ENCODE results near the gene ARNT2.
"Not testable (repeated sequence)": the region's sequence is repeated elsewhere in the genome, so short reads cannot be mapped to it uniquely, and the experiment has no call there.

ARNT2 gene

DNA sequence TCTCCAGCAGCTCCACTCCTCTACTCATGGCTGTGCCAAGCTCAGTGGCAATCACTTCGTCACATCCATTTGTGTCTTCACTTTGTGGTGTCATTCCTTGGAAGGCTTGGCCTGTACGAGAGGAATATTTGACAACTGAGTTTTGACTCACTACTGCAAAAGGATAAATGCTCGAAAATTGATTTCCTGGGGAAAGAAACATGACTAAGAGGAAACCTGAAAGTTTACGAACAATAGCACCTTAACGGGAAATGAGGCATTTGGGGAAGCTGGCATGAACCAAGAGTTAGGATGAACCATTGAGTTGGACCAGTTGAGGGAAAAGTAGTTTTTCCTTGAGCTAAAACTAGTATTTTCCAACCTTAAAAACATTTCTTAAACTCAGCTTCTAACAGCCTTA, 216.7 kb downstream of the ARNT2 start:
- Mint-ChIP-seq H3K36me3 (peaks cover 2% of the 10 kb centered on the region), H3K4me3 (no peak overlapping the region), H3K4me1 (no peaks in the 10 kb centered on the region), H3K27me3 (peaks cover 20% of the 10 kb centered on the region), H3K9me3 (peaks cover 3% of the 10 kb centered on the region), H3K27ac (no peak overlapping the region)
- DNase-seq (ENCODE audit: low spot score in 2 of 2) (no peak), ATAC-seq (ENCODE audit: low read depth) (no peak)

DNA sequence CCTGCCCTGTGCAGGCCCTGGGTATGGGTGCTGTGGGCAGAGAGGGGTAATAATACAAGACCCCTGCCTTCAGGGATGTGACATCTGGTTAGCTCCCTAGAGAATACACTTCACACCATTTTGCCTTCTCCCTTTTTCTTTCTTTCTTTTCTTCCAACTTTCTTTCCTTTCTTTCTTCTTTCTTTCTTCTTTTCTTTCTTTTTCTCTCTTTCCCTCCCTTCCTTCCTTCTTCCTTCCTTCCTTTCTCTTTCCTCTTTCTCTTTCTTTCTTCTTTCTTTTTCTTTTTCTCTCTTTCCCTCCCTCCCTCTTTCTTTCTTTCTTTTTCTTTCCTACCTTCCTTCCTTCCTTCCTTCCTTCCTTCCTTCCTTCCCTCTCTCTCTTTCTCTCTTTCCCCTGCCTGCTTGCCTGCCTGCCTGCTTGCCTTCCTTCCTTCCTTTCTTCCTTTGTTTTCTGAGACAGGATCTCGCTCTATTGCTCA, 222.5 kb downstream of the ARNT2 start:
- Mint-ChIP-seq H3K36me3 (peaks cover 2% of the 10 kb centered on the region), H3K9me3 (peaks cover 3% of the 10 kb centered on the region), H3K27me3 (peaks cover 2% of the 10 kb centered on the region), H3K4me1 (no peaks in the 10 kb centered on the region), H3K27ac (no peak overlapping the region), H3K4me3 (no peak overlapping the region)
- ATAC-seq (ENCODE audit: low read depth) (no peak), DNase-seq (ENCODE audit: low spot score in 2 of 2) (no peak)

DNA sequence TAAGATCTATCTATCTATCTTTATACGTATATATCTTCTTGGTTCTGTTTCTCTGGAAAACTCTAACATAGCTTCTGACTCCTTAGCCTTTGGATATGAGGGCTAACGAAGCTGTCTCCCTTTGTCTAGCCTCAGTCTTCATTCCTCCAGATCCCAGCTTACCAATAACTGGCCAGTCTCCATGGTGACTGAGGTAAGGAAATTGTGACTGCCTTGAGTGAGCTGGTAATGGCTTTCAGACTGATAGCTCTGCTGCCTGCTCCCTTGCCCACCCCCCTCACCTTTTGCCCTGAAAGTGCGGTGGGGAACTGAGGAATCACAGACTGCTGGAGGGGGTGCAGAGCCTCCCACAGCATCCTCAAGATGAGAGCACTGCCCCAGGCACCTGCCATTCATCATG, 225.2 kb downstream of the ARNT2 start:
- H3K9me3 Mint-ChIP-seq, result no peaks in the 10 kb centered on the region
- no peak for DNase-seq (ENCODE audit: low spot score in 2 of 2)

DNA sequence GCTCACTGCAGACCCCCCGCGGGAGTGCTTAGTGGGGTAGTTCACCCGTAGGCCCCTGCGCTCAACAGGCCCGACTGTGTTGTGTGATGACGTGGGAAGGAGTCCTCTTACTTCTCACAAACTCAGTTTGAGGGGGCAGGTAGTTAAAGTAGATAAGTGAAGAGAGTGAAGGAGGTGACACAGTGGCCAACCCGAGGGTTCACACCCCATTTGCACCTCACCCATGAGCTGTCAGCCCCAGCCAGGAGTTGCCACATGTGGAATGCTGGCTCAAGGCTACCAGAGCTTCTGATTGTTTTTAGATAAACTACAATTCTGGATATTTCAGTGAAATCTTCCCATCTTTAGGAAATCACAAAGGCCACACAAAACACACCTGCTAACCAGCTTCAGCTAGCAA, 226.8 kb downstream of the ARNT2 start:
- H3K4me1 Mint-ChIP-seq, result no peaks in the 10 kb centered on the region
- no peak for DNase-seq (ENCODE audit: low spot score in 2 of 2)
- no peaks in the 10 kb centered on the region for H3K36me3 Mint-ChIP-seq
- H3K27me3 Mint-ChIP-seq, result peaks cover 6% of the 10 kb centered on the region
- no peak overlapping the region for H3K27ac Mint-ChIP-seq
- ATAC-seq (ENCODE audit: low read depth), result no peak
- H3K4me3 Mint-ChIP-seq, result no peak overlapping the region
- H3K9me3 Mint-ChIP-seq, result no peaks in the 10 kb centered on the region

More for the DNA sequence above, 225.2 kb downstream of the ARNT2 start:
- no peak overlapping the region for H3K4me3 Mint-ChIP-seq
- H3K27ac Mint-ChIP-seq, result no peak overlapping the region
- no peaks in the 10 kb centered on the region for H3K4me1 Mint-ChIP-seq
- no peaks in the 10 kb centered on the region for H3K36me3 Mint-ChIP-seq
- ATAC-seq (ENCODE audit: low read depth), result no peak
- peaks cover 4% of the 10 kb centered on the region for H3K27me3 Mint-ChIP-seq

DNA sequence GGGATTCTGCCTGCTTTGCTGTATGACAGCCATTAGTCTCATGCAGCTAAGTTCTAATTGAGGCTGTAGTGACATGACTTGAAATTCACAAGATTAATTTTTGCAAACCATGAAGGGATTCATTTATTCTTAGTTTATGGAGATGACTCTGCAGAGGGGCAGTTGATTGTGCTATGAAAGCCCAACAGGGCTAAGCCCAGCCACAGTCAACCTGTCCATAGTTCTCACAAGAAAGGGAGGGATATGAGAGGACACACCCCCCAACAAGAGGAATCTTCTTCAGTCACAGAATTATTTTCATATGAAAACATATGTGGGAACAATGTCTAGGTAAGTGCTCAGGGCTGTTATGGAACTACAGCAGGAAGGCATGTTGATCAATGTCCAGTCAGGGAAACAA, 229.0 kb downstream of the ARNT2 start:
- ATAC-seq (ENCODE audit: low read depth) (no peak), DNase-seq (ENCODE audit: low spot score in 2 of 2) (no peak)
- Mint-ChIP-seq H3K36me3 (no peaks in the 10 kb centered on the region), H3K4me1 (no peaks in the 10 kb centered on the region), H3K27me3 (peaks cover 8% of the 10 kb centered on the region), H3K27ac (no peak overlapping the region), H3K9me3 (peaks cover 1% of the 10 kb centered on the region), H3K4me3 (no peak overlapping the region)

DNA sequence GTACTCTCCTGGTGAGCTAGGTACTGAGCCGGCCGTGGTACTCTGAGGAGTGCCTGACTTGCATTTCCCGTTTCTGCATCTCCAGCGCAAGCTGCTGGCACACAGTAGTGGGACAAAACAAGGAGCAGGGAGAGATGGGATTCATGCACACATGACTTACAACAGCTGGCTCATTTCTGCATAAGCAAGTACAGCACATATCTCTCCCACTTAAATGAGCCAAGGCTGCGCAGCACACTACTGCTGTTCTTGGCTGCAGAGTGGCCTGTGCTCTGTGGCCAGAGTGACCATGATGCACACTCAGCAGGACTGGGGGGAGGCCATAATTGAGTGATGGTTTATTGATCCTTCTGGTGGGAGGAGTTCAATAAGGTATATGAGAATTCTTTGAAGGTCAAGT, 231.8 kb downstream of the ARNT2 start:
- no peak overlapping the region for H3K4me3 Mint-ChIP-seq
- DNase-seq (ENCODE audit: low spot score in 2 of 2) (no peak), ATAC-seq (ENCODE audit: low read depth) (no peak)
- no peaks in the 10 kb centered on the region for H3K36me3 Mint-ChIP-seq
- peaks cover 3% of the 10 kb centered on the region for H3K9me3 Mint-ChIP-seq
- peaks cover 9% of the 10 kb centered on the region for H3K27me3 Mint-ChIP-seq
- no peaks in the 10 kb centered on the region for H3K4me1 Mint-ChIP-seq
- no peak overlapping the region for H3K27ac Mint-ChIP-seq

DNA sequence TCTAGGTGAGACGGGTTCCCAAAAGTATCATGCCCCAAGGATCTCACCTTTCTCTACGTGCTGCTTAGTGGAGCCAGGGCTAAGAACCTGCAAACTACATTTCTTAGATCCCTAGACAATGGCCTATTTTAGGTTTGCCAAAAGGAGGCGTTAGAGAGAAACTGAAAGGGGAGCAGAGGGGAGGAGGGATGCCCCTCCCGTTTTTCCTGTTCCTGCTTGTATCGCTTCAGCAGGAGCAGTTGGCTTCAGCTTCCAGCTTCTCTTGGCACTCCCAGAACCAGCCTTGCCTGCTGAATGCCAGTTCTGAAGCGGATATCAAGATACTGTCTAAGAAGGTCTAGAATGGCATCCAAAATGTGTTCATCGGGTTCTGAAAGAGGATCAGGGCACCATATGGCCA, 232.5 kb downstream of the ARNT2 start:
- Mint-ChIP-seq H3K9me3 (peaks cover 3% of the 10 kb centered on the region), H3K36me3 (no peaks in the 10 kb centered on the region), H3K4me1 (no peaks in the 10 kb centered on the region), H3K27ac (no peak overlapping the region), H3K27me3 (peaks cover 9% of the 10 kb centered on the region), H3K4me3 (no peak overlapping the region)
- no peak for DNase-seq (ENCODE audit: low spot score in 2 of 2)
- no peak for ATAC-seq (ENCODE audit: low read depth)

DNA sequence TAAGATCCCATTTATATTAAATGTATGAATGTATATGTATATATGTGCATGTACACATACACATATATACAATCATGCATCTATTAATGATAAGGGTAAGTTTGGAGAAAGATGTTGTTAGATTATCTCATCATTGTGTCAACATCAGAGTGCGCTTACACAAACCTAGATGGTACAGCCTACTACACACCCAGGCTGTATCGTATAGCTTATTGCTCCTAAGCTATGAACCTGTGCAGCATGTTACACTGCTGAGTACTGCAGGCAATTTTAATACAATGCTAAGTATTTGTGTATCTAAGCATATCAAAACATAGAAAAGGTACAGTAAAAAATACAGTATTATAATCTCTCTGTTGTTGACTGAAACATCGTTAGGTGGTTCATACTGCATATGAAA, 233.6 kb downstream of the ARNT2 start:
- no peaks in the 10 kb centered on the region for H3K36me3 Mint-ChIP-seq
- peaks cover 9% of the 10 kb centered on the region for H3K27me3 Mint-ChIP-seq
- ATAC-seq (ENCODE audit: low read depth), result no peak
- DNase-seq (ENCODE audit: low spot score in 2 of 2), result no peak
- no peak overlapping the region for H3K4me3 Mint-ChIP-seq
- peaks cover 3% of the 10 kb centered on the region for H3K9me3 Mint-ChIP-seq
- H3K27ac Mint-ChIP-seq, result no peak overlapping the region
- H3K4me1 Mint-ChIP-seq, result no peaks in the 10 kb centered on the region

DNA sequence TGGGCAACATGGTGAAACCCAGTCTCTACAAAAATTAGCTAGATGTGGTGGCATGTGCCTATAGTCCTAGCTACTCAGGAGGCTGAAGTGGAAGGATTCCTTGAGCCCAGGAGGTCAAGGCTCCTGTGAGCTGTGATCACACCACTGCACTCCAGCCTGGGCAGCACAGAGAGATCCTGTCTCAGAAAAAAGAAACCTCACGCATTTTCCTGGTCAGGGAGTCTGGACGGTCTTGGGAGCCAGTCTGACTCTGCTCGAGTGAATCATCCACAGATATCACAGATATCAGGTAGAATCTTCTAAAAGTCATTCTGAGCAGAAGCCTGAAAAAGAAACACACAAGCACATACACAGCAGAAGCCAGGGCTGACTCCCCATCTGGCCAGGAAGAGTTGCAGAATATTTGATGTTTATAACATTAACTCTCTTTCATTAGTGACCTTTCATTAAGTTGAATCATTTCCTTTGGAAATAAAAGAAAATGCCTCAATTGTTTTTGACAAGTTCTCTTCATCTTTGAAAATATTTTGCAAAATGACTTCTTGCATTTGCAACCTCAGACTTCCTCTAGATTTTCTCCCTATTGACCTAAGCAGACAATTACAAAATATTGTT, 234.5 kb downstream of the ARNT2 start:
- H3K36me3 Mint-ChIP-seq, result no peaks in the 10 kb centered on the region
- H3K9me3 Mint-ChIP-seq, result peaks cover 3% of the 10 kb centered on the region
- H3K4me3 Mint-ChIP-seq, result no peak overlapping the region
- no peaks in the 10 kb centered on the region for H3K4me1 Mint-ChIP-seq
- DNase-seq (ENCODE audit: low spot score in 2 of 2) (no peak), ATAC-seq (ENCODE audit: low read depth) (no peak)
- H3K27ac Mint-ChIP-seq, result no peak overlapping the region
- peaks cover 7% of the 10 kb centered on the region for H3K27me3 Mint-ChIP-seq

DNA sequence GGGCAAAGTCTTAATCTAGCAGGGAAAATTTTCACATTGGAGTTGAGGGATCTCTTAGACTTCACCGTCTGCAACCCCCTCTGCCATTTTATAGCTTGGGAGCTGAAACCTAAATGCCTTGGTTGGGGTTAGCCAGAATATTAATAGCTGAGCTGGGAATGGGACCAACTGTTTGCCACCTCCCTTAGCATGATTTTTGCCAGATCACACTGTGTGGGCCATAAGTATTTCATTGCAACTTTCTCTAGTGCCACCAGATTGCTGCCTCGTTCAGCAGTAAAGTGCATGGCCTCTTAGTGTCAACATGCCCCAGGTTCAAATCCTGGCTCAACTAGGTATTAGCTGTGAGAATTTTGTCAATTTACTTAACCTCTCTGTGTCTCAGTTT, 235.0 kb downstream of the ARNT2 start:
- H3K27me3 Mint-ChIP-seq, result peaks cover 7% of the 10 kb centered on the region
- ATAC-seq (ENCODE audit: low read depth), result no peak
- H3K9me3 Mint-ChIP-seq, result peaks cover 3% of the 10 kb centered on the region
- no peaks in the 10 kb centered on the region for H3K36me3 Mint-ChIP-seq
- no peak for DNase-seq (ENCODE audit: low spot score in 2 of 2)
- H3K4me3 Mint-ChIP-seq, result no peak overlapping the region
- no peaks in the 10 kb centered on the region for H3K4me1 Mint-ChIP-seq
- H3K27ac Mint-ChIP-seq, result no peak overlapping the region

DNA sequence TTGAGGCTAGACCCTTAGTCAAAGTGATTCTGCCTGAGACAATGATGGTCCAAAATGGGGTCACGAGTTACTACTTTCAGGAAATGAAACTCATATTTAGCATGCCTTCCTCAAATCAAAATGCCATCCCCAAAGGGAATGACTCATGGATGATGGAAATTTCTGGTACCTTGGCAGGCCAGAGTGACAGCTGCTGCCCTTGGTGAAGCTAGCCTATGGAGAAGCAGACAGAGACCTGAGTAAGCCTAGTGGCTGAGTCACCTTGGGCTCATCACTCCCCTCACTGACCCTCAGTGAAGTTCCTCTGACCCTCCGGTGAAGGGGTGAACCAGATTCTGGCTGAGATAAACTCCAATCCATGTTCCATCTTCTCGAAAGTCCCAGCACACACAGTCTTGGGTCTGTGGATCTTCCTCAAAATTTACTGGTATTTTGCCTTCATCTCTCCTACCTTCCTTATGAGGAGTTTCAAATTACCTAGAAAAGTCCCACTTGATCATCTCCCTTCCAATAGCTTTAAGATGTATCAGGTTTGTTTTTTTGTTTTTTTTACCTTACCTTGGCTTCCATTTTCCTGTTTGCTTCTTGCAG, 236.4 kb downstream of the ARNT2 start:
- Mint-ChIP-seq H3K27me3 (peaks cover 5% of the 10 kb centered on the region), H3K4me3 (no peak overlapping the region), H3K9me3 (peaks cover 3% of the 10 kb centered on the region), H3K4me1 (no peaks in the 10 kb centered on the region), H3K27ac (no peak overlapping the region), H3K36me3 (no peaks in the 10 kb centered on the region)
- no peak for DNase-seq (ENCODE audit: low spot score in 2 of 2)
- no peak for ATAC-seq (ENCODE audit: low read depth)

DNA sequence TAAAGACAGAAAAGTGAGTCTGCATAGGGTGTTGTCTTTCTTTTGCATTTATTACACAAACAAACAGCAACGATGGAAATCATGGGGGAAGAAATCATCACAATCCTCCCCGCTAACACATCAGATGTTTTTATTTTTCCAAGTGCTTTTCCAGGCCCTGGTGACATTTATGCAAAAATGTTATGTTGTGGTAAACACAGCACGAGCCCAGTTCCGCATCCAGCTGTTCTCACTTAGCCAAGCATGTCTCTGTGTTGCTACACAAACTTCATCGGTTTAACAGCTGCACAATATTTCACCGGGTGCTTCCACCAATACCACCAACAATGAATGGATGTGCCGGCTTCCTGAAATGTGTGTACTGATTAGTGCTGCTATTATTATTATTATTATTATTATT, 237.2 kb downstream of the ARNT2 start:
- no peak overlapping the region for H3K27ac Mint-ChIP-seq
- peaks cover 3% of the 10 kb centered on the region for H3K9me3 Mint-ChIP-seq
- H3K4me3 Mint-ChIP-seq, result no peak overlapping the region
- DNase-seq (ENCODE audit: low spot score in 2 of 2) (no peak), ATAC-seq (ENCODE audit: low read depth) (no peak)
- H3K4me1 Mint-ChIP-seq, result no peaks in the 10 kb centered on the region
- no peaks in the 10 kb centered on the region for H3K36me3 Mint-ChIP-seq
- peaks cover 2% of the 10 kb centered on the region for H3K27me3 Mint-ChIP-seq

DNA sequence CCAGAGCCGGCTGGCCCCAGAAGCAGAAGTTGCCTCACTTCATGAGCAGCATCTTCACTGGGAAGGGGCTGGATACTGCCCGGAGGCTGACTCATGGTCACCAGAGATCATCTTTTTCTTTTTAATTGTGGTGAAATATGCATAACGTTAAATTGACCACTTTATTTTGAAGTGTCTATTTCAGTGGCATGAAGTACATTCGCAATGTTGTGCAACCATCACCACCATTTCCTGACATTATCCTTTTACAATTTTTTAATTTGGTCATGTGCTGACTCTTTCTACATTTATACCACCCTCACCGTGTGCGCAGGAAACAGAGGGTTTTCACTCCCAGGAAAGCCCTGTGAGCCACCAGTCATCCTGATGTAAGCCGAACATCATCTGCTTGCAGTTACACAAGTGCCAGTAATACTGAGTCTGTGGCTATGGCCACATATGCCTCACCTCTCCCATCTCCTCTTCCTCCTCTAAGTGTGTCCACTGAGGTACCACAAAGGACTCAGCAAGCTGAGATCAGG, 239.3 kb downstream of the ARNT2 start:
- no peaks in the 10 kb centered on the region for H3K36me3 Mint-ChIP-seq
- H3K4me3 Mint-ChIP-seq, result no peak overlapping the region
- no peaks in the 10 kb centered on the region for H3K4me1 Mint-ChIP-seq
- DNase-seq (ENCODE audit: low spot score in 2 of 2), result no peak
- ATAC-seq (ENCODE audit: low read depth), result no peak
- H3K27ac Mint-ChIP-seq, result no peak overlapping the region
- peaks cover 3% of the 10 kb centered on the region for H3K9me3 Mint-ChIP-seq
- peaks cover 1% of the 10 kb centered on the region for H3K27me3 Mint-ChIP-seq

DNA sequence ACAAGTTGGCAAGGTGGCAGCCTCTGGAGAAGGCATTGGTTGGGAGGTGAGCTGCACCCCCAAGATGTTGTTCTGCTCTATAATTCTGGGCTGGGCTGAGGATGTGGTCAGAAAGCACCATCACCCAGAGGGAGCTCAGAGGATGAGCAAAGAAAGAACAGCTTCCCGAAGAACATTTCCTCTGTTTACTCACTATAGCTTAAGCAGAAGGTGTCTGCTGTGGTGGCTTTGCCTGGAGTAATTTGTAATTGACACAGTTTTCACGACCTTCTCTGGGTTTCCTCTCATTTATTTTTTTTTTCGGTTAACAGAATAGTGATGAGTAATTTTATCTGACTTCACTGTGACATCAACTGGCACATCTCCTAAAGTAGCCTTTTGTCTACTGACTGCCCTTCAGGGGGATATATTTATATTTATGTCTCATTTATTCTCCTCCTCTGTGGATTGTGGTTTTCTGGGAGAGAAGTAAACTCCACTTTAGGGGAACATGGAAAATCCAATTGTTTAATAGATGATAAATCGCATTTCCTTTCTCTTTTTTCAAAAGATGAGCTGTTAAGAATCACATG, 241.4 kb downstream of the ARNT2 start:
- no peak for ATAC-seq (ENCODE audit: low read depth)
- DNase-seq (ENCODE audit: low spot score in 2 of 2), result no peak
- Mint-ChIP-seq H3K36me3 (no peaks in the 10 kb centered on the region), H3K27me3 (no peaks in the 10 kb centered on the region), H3K9me3 (peaks cover 1% of the 10 kb centered on the region), H3K4me3 (no peak overlapping the region), H3K27ac (no peak overlapping the region), H3K4me1 (no peaks in the 10 kb centered on the region)

DNA sequence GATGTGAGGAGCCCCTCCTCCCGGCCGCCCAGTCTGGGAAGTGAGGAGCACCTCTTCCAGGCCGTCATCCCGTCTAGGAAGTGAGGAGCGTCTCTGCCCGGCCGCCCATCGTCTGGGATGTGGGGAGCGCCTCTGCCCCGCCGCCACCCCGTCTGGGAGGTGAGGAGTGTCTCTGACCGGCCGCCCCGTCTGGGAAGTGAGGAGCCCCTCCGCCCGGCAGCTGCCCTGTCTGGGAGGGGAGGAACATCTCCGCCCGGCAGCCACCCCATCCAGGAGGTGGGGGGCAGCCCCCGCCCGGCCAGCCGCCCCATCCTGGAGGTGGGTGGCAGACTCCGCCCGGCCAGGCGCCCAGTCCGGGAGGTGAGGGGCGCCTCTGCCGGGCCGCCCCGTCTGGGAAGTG, 243.2 kb downstream of the ARNT2 start:
- not testable (repeated sequence) for H3K27ac Mint-ChIP-seq; H3K27me3 Mint-ChIP-seq; DNase-seq (ENCODE audit: low spot score in 2 of 2); ATAC-seq (ENCODE audit: low read depth); H3K9me3 Mint-ChIP-seq; H3K36me3 Mint-ChIP-seq; H3K4me3 Mint-ChIP-seq; H3K4me1 Mint-ChIP-seq
